Germinal center (tissue), 1 donor: Measurements from ENCODE around the gene VASH2.
"Not testable (repeated sequence)": the region's sequence is repeated elsewhere in the genome, so short reads cannot be mapped to it uniquely, and the experiment has no call there.

ENCODE experiments used
- DNase-seq: peaks from one replicate; pipeline ENCODE4 v3.0.0; 2012; ENCODE audit warnings: mixed read lengths, low spot score

VASH2 gene

DNA sequence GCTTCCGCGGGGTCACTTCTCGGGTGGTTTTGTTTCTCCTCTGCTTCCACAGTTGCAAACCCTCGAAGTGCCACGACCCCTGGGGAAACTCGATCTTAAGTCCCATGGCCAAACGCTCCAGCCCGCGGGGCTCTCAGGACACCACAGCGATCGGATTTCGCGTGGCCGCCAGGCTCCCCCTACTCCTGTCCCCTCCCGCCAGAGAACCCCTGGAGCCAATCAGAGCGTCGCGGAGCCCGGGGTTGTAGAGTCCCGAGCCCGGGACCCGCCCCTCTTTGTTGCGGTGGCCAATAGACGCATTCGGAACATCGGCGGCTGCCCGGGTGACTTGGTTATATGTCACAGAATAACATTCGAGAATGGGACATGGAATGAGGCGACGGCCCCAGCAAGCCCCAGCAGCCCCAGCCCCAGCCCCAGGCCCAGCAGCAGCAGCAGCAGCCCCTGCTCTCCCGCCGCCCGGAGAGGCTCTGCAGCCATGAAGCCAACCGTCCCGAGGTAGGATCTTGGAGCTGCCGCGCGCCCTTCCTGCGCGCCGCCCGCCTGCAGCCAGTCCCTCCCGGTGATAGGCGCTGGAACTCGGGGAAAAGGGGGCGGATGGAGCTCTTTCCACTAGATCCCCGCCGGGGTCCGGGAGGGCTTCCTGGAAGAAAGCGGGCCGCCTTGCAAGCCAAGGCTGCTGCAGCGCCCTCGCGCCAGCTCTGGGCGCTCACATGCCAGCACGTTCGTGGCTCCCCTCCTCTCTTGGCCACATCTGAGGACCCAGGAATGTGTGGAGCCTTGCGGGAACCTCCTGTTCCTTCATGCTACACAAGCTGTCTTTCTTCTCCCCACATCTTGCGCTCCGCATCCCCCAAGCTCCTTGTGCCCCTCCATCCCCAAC, at the start of gene VASH2:
Gene VASH2, plus strand, starts transcription at position 299 of the 883 bp plus-strand sequence. CDS start 1,002 bp downstream, outside the sequence.
- DNase-seq, result peak; percentile 90

DNA sequence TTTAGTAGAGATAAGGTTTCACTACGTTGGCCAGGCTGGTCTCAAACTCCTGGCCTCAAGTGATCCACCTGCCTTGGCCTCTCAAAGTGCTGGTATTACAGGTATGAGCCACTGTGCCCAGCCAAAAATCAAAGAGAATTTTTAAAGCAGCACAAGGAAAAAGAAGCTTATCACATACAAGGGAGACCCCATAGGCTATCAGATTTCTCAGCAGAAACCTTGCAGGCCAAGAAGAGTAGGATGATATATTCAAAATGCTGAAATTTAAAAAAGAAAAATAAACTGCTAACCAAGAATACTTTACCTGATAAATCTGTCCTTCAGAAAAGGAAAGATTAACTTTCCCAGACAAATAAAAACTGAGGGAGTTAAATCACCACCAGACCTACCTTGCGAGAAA, 49.1 kb upstream of the VASH2 start:
- DNase-seq, result no peak

- DNase-seq, result no peak
Observed at GRCh38 chr1:212902054-212902453, 48.3 kb upstream of the VASH2 start.

GRCh38 chr1:212903664-212904063, 46.7 kb upstream of the VASH2 start:
- DNase-seq, result no peak

DNA sequence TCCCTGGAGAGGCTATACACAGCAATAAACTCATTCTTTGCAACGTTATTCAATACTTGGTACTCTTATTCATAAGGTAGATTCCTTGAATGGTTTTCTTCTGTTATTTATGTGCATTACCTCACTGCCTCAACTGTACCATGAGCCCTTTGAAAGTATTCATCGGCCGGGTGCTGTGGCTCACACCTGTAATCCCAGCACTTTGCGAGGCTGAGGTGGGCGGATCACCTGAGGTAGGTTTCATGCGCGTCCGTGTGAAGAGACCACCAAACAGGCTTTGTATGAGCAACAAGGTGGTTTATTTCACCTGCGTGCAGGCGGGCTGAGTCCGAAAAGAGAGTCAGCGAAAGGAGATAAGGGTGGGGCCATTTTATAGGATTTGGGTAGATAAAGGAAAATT, 42.3 kb upstream of the VASH2 start:
- DNase-seq, result not testable (repeated sequence)

DNA sequence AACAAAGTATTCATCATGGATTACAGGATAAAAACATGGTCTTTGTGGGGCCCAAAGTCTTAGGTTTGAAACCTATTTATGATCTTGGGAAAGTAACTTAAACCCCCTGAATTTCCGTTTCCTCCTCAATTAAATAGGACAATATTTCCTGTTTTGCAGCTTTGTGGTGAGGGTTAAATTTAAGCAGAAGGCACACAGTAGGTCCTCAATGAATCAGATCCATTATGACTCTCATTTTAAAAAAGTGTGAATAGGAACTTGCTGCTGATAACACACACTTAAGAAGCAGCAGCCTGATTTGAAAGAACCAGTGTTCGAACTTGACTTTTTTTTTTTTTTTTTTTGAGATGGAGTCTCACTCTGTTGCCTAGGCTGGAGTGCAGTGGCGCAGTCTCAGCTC, 41.4 kb upstream of the VASH2 start:
- no peak for DNase-seq

GRCh38 chr1:212909652-212910063, 40.7 kb upstream of the VASH2 start:
- no peak for DNase-seq

GRCh38 chr1:212910213-212910612, 40.1 kb upstream of the VASH2 start:
- not testable (repeated sequence) for DNase-seq

- not testable (repeated sequence) for DNase-seq
Observed at GRCh38 chr1:212913638-212914037, 36.7 kb upstream of the VASH2 start.

- DNase-seq, result not testable (repeated sequence)
Observed at GRCh38 chr1:212914110-212914509, 36.2 kb upstream of the VASH2 start.

DNA sequence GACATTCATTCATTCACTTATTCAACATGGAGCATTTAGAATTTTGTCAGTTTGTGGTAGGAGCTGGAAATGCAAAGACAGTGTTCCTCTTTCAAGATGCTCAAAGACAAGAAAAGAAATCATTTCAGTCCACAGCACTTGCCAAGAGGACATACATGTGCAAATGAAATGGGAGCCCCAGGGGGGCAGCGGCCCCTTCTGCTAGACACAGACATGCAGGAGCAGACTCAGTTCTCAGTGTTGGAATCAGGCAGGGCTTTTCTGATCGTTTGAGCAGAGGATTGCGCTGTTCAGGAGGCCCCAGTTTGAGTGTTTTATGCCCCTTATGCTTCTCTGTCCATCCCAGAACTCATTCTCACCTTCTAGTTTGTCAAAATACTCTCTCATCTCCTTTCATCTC, 35.6 kb upstream of the VASH2 start:
- DNase-seq, result no peak

DNA sequence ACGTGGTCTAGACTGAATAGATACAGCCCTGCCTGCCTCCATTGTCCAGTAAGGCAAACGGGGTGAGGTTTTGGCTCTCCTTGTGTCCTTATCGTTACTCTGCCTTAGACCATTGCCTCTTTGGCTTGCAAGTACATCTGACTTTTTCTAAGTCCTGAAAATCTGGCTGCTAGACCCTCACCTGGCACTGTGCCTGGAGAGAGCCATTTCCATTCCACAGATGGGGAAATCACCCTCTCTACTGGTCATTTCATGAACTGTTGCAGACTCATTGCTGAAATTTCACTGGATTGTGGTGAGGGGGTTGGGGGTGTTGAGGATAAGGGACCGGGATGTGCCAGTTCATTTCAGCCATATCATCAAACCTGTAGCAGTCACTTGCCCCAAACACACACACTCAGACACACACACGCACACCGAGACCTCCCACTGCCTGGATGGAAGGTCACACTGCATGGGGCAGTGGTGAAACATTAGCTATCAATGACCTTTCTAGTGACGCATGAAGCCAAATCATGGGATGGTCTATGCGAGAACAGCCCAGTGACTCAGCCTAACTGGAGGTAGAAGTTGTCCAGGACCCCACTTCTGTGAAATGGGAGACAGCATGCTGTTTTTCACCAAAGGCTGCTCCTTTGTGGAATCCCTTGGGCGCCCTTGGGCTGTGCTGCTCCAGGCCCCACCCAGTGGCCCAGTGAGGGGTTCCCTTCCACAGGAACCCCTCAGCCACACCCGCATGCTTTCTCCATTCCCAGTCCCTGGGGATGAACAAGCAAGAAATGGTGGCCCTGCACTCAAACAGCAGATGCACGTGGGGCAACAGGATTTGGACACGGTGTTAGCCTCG, 34.9 kb upstream of the VASH2 start:
- DNase-seq, result no peak

DNA sequence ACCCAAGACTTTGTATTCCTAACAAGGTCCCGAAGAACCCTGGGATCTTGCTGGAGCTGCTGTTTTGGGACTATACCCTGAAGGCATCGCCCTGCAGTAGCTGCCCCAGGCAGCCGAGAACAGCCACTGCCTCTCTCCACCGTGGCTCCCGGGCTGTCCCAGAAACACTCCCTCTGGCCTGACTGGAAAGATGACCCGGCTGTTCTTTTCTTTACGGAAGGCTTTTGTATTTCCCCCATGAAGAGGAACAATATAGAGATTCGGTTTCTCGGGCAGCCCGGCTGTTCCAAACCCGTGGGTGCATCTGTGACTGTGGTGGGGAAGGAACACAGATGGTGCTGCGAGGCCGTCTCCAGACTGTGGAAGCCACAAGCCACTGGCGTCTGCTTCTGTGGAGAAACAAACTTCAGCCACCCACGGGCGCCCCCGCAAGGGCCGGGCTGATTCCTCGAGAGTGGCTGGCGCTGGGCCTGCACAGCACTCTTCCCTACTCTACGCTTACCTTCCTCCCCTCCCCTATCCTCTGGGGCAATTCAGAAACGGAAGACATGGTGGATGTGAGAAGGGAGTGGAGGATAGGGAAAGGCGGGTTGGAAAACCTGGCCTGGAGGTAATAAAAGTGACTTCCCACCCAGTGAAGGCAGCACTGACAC, 33.7 kb upstream of the VASH2 start:
- peak; percentile 24 for DNase-seq

GRCh38 chr1:212917134-212917485, 33.2 kb upstream of the VASH2 start:
- no peak for DNase-seq

- DNase-seq, result no peak
Observed at GRCh38 chr1:212917858-212918257, 32.5 kb upstream of the VASH2 start.

DNA sequence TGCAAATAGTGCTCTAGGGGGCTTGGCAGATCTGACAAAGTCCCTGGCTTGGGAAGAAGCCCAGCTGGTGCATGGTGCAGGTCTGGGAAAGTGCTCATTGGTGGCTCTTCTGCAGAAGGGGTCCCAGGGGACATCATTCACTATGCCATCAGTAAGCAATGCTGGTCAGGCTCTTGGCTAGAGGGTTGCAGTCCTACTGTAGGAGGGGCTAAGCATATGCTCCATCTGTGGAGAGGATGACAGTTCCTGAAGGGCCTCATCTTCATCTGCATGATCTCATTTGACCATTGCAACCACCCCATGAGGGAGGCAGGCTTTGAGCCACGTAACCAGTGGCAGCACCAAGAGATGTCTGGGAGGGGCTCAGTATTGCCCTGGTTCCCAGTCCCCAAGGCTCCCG, 31.5 kb upstream of the VASH2 start:
- no peak for DNase-seq

DNA sequence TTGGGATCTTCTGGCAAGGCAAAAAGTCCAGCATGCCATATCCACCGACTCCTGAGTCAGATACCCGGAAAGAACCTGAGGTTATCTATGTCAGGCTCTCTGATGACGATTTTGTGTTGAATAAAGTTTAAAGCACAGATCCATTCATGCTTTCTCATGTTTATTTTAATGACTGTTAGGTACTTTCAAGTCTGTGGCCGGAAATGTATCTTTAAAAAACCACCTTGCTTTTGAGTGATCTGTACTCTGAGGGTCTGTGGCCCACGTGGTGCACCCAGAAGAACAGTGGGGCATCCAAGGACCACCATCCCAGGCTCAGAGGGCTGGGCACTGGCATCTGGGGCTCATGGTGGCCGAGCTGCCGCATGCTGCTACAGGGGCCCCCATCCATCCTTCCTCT, 30.1 kb upstream of the VASH2 start:
- DNase-seq, result no peak

GRCh38 chr1:212920896-212921295, 29.4 kb upstream of the VASH2 start:
- DNase-seq, result peak; percentile 24

- DNase-seq, result no peak
Observed at GRCh38 chr1:212922016-212922415, 28.3 kb upstream of the VASH2 start.

DNA sequence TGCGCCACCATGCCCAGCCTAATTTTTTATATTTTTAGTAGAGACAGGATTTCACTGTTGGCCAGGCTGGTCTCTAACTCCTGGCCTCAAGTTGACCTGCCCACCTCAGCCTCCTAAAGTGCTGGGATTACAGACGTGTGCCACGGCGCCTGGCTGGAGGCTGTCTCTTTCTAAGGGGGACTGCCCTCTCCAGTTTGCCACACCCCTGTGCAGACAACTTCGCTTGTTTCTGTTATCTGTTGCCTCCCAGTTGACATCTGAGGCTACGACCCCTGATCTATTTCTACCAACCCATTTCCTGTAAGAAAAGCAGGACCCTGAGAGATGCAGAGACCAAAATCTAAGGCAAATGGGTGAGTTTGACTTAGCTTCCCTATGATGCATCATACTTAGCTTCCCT, 24.0 kb upstream of the VASH2 start:
- DNase-seq, result no peak

- DNase-seq, result no peak
Observed at GRCh38 chr1:212928323-212929291, 21.7 kb upstream of the VASH2 start.
